Muscle layer of colon (tissue), 2 donors: ENCODE data around the gene RNFT2.

ENCODE experiments used
- H3K27ac ChIP-seq: one replicate; pipeline ENCODE4 v1.7.0; 2013; ENCODE audit warnings: low read depth, mild to moderate bottlenecking, low read length, moderate library complexity
- H3K27me3 ChIP-seq, 2 donors: one replicate each; pipeline ENCODE4 v1.7.0; 2013; ENCODE audit warnings: low read length in 2 of 2, mild to moderate bottlenecking in 2 of 2; ENCODE audit not compliant: insufficient read depth in 2 of 2, control insufficient read depth in 1 of 2
- H3K36me3 ChIP-seq: one replicate; pipeline ENCODE4 v1.7.0; 2013; ENCODE audit warnings: mild to moderate bottlenecking, low read length; ENCODE audit not compliant: insufficient read depth
- H3K4me1 ChIP-seq: one replicate; pipeline ENCODE4 v1.7.0; 2013; ENCODE audit warnings: mild to moderate bottlenecking, low read length; ENCODE audit not compliant: insufficient read depth
- H3K4me3 ChIP-seq, 2 donors: one replicate each; pipeline ENCODE4 v1.7.0; 2013; ENCODE audit warnings: low read length in 2 of 2, low read depth in 1 of 2, mild to moderate bottlenecking in 1 of 2, moderate library complexity in 1 of 2
- H3K9ac ChIP-seq: one replicate; pipeline ENCODE4 v1.7.0; 2013; ENCODE audit warnings: low read length
- H3K9me3 ChIP-seq: one replicate; pipeline ENCODE4 v1.7.0; 2013; ENCODE audit warnings: mild to moderate bottlenecking, low read length
- donor health status: abdominal sarcoma.
- donor health status: Adenocarcinoma of cecum.

The RNFT2 gene

DNA sequence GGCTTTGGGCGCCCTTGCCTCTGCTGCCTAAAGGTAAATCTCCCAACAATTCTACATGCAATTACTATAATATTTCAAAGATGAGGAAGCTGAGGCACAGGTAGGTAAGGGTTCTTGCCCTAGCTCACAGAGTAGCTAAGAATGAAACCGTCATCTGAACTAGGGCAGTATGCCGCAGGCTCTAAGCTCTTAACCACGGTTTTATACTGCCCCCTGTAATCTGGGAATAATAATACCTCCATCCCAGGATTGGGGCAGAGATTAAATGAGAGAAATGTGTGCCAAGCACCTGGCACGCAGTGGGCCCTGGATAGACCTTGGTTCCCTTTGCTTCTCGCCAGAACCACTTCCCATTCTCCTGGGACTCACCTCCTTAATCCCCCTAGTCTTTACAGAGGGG, 144.6 kb downstream of the RNFT2 start:
- peaks cover 21% of the 10 kb centered on the region for H3K4me1 ChIP-seq
- H3K4me3 ChIP-seq = peak overlapping the region in 1 of 2 donors; percentile 20
- H3K27ac ChIP-seq = no peak overlapping the region
- H3K36me3 ChIP-seq = no peaks in the 10 kb centered on the region
- H3K9me3 ChIP-seq = no peaks in the 10 kb centered on the region
- H3K27me3 ChIP-seq = peaks cover 40 to 55% of the 10 kb centered on the region in 2 donors
- H3K9ac ChIP-seq = no peak overlapping the region

DNA sequence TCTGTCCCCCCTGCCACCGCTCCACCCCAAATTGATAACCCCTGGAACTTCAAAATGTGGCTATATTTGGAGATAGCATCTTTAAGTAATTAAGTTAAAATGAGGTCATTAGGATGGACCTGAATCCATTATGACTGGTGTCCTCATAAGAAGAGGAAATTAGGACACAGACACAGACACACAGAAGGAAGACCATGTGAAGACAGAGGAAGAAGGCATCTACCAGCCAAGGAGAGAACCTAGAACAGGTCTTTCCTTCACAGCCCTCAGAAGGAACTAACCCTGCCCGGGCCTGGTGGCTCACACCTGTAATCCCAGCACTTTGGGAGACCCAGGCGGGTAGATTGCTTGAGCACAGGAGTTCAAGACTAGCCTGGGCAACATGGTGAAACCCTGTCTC, 146.8 kb downstream of the RNFT2 start:
- Histone ChIP-seq H3K27me3 (peaks cover 29 to 33% of the 10 kb centered on the region in 2 donors), H3K9me3 (no peaks in the 10 kb centered on the region), H3K4me3 (no peak overlapping the region), H3K36me3 (no peaks in the 10 kb centered on the region), H3K4me1 (peaks cover 21% of the 10 kb centered on the region), H3K9ac (no peak overlapping the region), H3K27ac (no peak overlapping the region)

DNA sequence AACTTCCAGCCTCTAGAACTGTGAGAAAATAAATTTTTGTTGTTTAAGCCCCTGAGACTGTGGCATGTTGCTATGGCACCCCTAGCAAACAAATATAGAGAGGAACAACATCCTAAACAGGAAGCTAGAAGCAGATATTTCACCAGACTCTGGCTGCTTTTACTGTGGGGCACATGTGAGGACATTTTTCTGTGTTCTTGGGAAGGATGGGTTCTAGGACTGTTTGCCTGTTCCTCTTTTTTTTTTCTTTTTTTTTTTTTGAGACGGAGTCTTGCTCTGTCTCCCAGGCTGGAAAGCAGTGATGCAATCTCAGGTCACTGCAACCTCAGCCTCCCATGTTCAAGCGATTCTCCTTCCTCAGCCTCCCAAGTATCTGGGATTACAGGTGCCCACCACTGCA, 147.4 kb downstream of the RNFT2 start:
- H3K9ac ChIP-seq = no peak overlapping the region
- H3K27me3 ChIP-seq = peaks cover 22 to 27% of the 10 kb centered on the region in 2 donors
- H3K27ac ChIP-seq = no peak overlapping the region
- H3K4me3 ChIP-seq = no peak overlapping the region
- H3K9me3 ChIP-seq = no peaks in the 10 kb centered on the region
- peaks cover 16% of the 10 kb centered on the region for H3K4me1 ChIP-seq
- H3K36me3 ChIP-seq = no peaks in the 10 kb centered on the region

DNA sequence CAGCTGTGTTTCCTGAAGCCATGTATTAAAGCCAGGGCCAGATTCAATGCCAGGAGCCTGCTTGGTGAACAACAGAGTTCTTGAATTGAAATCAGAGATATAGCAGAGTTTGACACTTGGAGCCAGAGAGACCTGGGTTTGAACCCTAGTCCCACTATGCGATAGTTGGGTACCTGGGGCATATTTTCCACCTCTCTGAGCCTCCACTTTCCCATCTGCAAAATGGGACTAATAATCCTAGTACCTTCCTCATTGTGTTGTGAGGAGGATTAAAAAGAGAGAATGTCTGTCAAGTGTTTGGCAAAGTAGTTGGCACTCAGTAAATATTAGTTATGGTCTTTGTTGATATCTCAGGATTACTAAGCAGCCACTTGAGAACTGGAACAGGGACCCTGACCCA, 149.1 kb downstream of the RNFT2 start:
- Histone ChIP-seq H3K36me3 (no peaks in the 10 kb centered on the region), H3K9ac (no peak overlapping the region), H3K4me3 (no peak overlapping the region), H3K27me3 (peaks cover 13 to 14% of the 10 kb centered on the region in 2 donors), H3K4me1 (peaks cover 4% of the 10 kb centered on the region), H3K27ac (no peak overlapping the region), H3K9me3 (no peaks in the 10 kb centered on the region)

DNA sequence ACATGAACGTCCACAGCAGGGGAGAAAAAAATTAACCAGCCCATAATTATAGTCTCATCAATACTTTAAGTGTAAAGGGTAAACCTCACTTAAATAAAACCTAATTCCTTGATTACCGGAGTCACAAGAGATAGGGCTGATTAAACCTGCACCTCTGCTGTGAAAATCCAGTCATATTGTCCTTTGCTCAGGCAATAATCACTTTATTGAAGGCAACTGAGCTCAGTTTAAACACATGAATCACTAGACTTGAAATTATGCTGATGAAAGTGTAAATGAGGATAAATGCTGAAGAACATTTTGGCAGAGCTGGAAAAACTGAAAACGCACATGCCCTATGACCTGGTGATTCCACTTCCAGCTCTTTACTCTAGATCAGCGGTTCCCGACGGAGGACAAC, 149.8 kb downstream of the RNFT2 start:
- peaks cover 6 to 8% of the 10 kb centered on the region in 2 donors for H3K27me3 ChIP-seq
- H3K27ac ChIP-seq = no peak overlapping the region
- H3K9me3 ChIP-seq = no peaks in the 10 kb centered on the region
- no peak overlapping the region for H3K4me3 ChIP-seq
- no peaks in the 10 kb centered on the region for H3K4me1 ChIP-seq
- H3K36me3 ChIP-seq = no peaks in the 10 kb centered on the region
- no peak overlapping the region for H3K9ac ChIP-seq

DNA sequence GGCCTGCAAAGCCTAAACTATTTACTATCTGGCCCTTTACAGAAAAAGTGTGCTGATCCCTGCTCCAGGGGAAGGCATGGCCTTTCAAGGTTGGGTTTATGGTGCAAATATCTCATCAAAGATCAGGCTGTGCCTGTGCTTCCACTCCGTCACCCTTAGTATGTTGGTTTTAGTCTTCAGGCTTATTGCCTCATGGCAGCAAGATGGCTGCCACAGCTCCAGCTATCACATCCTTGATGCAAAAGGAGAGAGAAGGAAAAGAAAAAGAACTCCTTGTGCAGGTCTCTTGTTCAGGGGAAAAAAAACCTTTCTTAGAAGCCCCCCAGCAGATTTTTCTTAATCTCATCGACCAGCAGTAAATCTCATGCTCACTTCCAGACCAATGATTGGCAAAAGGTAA, 152.2 kb downstream of the RNFT2 start:
- Histone ChIP-seq H3K27me3 (no peaks in the 10 kb centered on the region), H3K9ac (no peak overlapping the region), H3K27ac (no peak overlapping the region), H3K4me3 (no peak overlapping the region), H3K9me3 (no peaks in the 10 kb centered on the region), H3K36me3 (no peaks in the 10 kb centered on the region), H3K4me1 (no peaks in the 10 kb centered on the region)

DNA sequence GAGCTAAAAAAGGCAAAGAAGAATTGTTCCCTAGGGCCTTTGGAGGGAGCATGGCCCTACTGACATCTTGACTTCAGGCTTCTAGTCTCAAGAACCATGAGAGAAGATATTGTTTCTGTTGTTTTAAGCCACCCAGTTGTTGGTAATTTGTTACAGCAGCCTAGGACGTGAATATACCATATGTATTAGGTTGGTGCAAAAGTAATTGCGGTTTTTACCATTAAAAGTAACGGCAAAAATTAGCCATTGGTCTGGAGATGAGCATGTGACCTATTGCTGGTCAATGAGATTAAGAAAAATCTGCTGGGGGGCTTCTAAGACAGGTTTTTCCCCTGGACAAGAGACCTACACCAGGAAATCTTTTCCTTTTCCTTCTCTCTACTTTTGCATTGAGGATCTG, 152.9 kb downstream of the RNFT2 start:
- Histone ChIP-seq H3K27ac (no peak overlapping the region), H3K36me3 (no peaks in the 10 kb centered on the region), H3K4me1 (no peaks in the 10 kb centered on the region), H3K27me3 (no peaks in the 10 kb centered on the region), H3K4me3 (no peak overlapping the region), H3K9ac (no peak overlapping the region), H3K9me3 (no peaks in the 10 kb centered on the region)

DNA sequence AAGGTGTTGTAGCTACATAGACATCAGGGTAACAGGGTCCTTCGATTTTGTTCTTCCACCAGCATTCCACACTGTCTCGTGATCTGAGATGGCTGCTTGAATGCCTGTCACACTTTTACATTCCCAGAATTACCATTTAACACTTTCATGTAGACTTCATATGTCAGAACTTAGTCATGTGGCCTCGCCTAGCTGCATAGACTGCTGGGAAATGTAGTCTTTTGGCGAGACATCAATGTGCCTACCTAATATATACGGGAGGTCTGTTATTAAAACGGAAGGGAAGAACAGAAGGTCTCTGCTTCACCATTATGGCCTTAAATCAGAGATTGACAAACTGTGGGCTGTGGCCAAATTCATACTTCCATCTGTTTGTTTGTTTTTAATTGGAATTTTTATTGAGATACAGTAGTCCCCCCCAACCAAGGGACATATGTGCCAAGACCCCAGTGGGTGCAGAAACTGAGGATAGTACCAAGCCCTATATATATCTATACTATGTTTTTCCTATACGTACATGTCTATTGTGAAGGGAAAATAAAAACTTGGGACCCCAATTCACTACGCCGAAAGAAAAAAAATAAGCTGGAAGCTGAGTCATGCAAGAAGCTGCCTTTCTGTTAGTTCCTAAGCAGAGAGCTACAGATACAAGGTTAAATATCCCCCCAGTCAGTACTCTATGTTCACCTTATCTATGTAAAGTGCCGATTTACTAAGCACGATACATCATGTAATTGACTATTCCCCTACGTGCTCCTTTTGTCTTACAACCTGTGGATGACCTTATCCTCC, 154.4 kb downstream of the RNFT2 start:
- Histone ChIP-seq H3K9me3 (no peaks in the 10 kb centered on the region), H3K9ac (no peak overlapping the region), H3K4me3 (no peak overlapping the region), H3K36me3 (no peaks in the 10 kb centered on the region), H3K27me3 (no peaks in the 10 kb centered on the region), H3K27ac (no peak overlapping the region), H3K4me1 (no peaks in the 10 kb centered on the region)

DNA sequence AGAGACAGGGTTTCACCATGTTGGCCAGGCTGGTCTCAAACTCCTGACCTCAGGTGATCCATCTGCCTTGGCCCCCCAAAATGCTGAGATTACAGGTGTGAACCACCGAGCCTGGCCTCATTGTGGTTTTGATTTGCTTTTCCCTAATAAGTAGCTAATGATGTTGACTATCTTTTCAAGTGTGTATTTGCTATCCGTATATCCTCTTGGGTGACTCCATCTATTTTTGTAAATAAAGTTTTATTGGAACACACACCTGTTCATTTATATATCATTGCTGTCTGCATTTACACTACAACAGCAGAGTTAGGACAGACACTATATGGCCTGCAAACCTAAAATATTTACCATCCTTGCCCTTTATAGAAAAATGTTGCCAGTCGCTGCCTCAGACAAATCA, 156.8 kb downstream of the RNFT2 start:
- Histone ChIP-seq H3K4me1 (no peaks in the 10 kb centered on the region), H3K36me3 (no peaks in the 10 kb centered on the region), H3K27ac (no peak overlapping the region), H3K4me3 (no peak overlapping the region), H3K9ac (no peak overlapping the region), H3K9me3 (no peaks in the 10 kb centered on the region), H3K27me3 (no peaks in the 10 kb centered on the region)

DNA sequence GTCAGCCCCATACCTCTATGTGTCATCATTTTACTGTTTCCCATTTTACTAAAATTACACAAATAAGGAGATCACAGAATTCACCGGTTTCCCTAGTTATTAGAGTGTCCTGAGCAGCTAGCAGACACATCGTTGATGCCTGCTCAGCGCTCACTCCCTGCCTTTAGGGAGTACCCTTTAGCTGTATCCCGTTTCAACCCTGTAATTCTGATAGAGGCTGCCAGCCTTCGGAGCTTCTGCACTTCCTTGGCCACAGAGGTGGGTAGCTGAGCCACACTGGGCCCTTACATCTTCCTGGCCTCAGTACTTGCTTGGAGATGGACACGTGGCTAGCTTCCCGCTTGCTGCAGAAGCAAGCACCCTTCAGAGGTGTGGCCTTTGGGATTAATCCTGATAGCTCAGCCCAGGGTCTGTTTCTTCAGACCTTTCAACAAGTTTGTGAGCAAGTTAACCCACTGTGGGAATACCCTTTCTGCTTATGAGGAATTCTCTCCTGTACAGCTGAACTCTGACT, 158.4 kb downstream of the RNFT2 start:
- no peak overlapping the region for H3K9ac ChIP-seq
- no peak overlapping the region for H3K4me3 ChIP-seq
- H3K9me3 ChIP-seq = no peaks in the 10 kb centered on the region
- no peaks in the 10 kb centered on the region for H3K4me1 ChIP-seq
- H3K27ac ChIP-seq = no peak overlapping the region
- peaks cover 0 to 4% of the 10 kb centered on the region in 2 donors for H3K27me3 ChIP-seq
- no peaks in the 10 kb centered on the region for H3K36me3 ChIP-seq

DNA sequence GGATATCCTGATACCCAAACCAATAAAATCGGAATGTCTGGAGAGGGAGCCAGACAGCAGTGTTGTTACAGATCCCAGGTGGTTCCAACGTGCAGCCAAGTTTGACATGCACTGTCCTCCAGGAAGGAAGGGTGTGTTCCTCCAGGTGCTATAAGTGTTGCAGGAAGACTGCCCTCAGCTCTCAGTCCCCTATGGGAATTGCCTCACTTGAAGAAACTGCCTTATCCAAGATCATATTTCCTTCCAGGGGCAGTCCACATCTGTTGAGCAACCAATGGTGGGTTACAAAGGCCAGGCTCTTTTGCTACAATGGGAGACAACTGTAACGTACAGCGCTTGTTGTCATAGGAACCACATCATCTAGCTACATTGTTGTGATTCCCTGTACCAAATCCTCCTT, 159.4 kb downstream of the RNFT2 start:
- no peak overlapping the region for H3K27ac ChIP-seq
- H3K27me3 ChIP-seq = peaks cover 0 to 4% of the 10 kb centered on the region in 2 donors
- no peaks in the 10 kb centered on the region for H3K36me3 ChIP-seq
- H3K4me3 ChIP-seq = no peak overlapping the region
- no peaks in the 10 kb centered on the region for H3K4me1 ChIP-seq
- H3K9ac ChIP-seq = no peak overlapping the region
- no peaks in the 10 kb centered on the region for H3K9me3 ChIP-seq

DNA sequence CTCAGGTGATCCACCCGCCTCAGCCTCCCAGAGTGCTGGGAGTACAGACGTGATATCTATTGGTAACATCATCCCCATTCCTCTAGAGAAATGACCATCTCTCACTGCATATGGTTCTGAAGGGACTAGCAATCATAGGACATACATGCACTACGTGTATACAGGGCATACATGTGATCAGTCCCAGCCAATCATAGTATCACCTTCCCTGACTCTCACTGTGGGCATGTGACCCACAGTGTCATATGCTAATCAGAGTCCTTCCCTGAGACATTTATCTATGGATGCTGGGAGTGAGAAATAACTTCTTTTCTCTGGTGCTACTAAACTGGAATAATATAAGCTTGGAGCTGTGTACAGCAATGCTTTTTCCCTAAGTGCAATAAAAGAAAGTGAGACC, 160.6 kb downstream of the RNFT2 start:
- H3K27me3 ChIP-seq = peaks cover 0 to 4% of the 10 kb centered on the region in 2 donors
- no peaks in the 10 kb centered on the region for H3K36me3 ChIP-seq
- H3K4me3 ChIP-seq = no peak overlapping the region
- no peak overlapping the region for H3K27ac ChIP-seq
- H3K9me3 ChIP-seq = no peaks in the 10 kb centered on the region
- no peaks in the 10 kb centered on the region for H3K4me1 ChIP-seq
- no peak overlapping the region for H3K9ac ChIP-seq
